K562 (cell line): ENCODE data around the gene PLD1. TPM values are rescaled to one million over a fixed set of nuclear protein-coding genes. Genes with fewer than 3 reads are reported as not detected.

ENCODE experiments used
- ATAC-seq: fragments of 200-7000 bp; cut with Tn5 transposase; 3 replicates; pipeline ENCODE4 v1.9.1; 2020; ENCODE audit warnings: moderate library complexity
- BruUV-seq: library from RNA; stranded (reverse); fragments of 400-500 nt; replicated peaks from 2 replicates; lab custom pipeline; 2021; lab: Mats Ljungman, UMichigan
- CTCF ChIA-PET: fragments of 300-600 bp; formaldehyde crosslinking; extraction: SDS; loops from one replicate; lab custom pipeline; 2021; ENCODE audit warnings: low intra/inter-chr PET ratio; lab: Yijun Ruan, JAX
- POLR2A ChIA-PET: fragments of 300-600, 350-650 bp; sonication (Branson Sonifier 250); formaldehyde crosslinking; extraction: SDS; loops from one replicate; lab custom pipeline; 2021; ENCODE audit warnings: antibody characterized with exemption, inconsistent platforms; lab: Yijun Ruan, JAX
- DNase-seq, 4 experiments: peaks; one replicate each; pipeline versions ENCODE4 v3.0.0 to v3.0.0-alpha.2; 2011 to 2018; ENCODE audit warnings: low spot score in 3 of 4, mixed read lengths in 3 of 4; ENCODE audit errors: extremely low read depth in 1 of 4
- FAIRE-seq: peaks from 2 replicates; lab custom pipeline; 2011; peaks lifted over from hg19 to GRCh38; lab: Jason Lieb, UNC
- H2AFZ ChIP-seq: 2 replicates; pipeline ENCODE4 v1.6.0; 2011; ENCODE audit warnings: low read depth, low read length, control low read depth, inconsistent platforms
- H3K27ac ChIP-seq: fragments of 200-600 bp; 3 replicates; pipeline ENCODE4 v1.8.0; 2011; ENCODE audit warnings: low read depth, mild to moderate bottlenecking, control low read depth, inconsistent platforms, low read length, moderate library complexity, mixed read lengths; ENCODE audit errors: extremely low read depth
- H3K27me3 ChIP-seq, 2 experiments: fragments of 300-600 bp in 1 of 2; 2 replicates in 1 of 2; 3 replicates in 1 of 2; pipeline versions ENCODE4 v1.6.0 to v1.8.0; 2011; ENCODE audit warnings: inconsistent platforms in 2 of 2, low read length in 2 of 2, mild to moderate bottlenecking in 1 of 2, mixed read lengths in 1 of 2, moderate library complexity in 1 of 2; ENCODE audit not compliant: control insufficient read depth in 2 of 2, insufficient read depth in 2 of 2
- H3K36me3 ChIP-seq: fragments of 300-600 bp; 3 replicates; pipeline ENCODE4 v1.8.0; 2011; ENCODE audit warnings: mild to moderate bottlenecking, low read length, inconsistent platforms; ENCODE audit not compliant: control insufficient read depth, insufficient read depth
- H3K4me1 ChIP-seq, 2 experiments: fragments of 200-600 bp in 1 of 2; replicated peaks in 1 of 2; 2 replicates in 1 of 2; 3 replicates in 1 of 2; pipeline versions ENCODE4 v1.5.1 to v1.8.0; 2011; ENCODE audit warnings: inconsistent platforms in 2 of 2, low read length in 2 of 2, mild to moderate bottlenecking in 1 of 2, mixed read lengths in 1 of 2, moderate library complexity in 1 of 2; ENCODE audit not compliant: control insufficient read depth in 2 of 2, insufficient read depth in 2 of 2
- H3K4me2 ChIP-seq: 2 replicates; pipeline ENCODE4 v1.6.1; 2011; ENCODE audit warnings: low read length, control low read depth, inconsistent platforms, mixed read lengths; ENCODE audit not compliant: insufficient read depth
- H3K4me3 ChIP-seq: fragments of 200-600 bp; sonication (generic), shearing (Covaris generic); 2 replicates; pipeline ENCODE4 v1.5.1; 2016; ENCODE audit warnings: control low read depth, inconsistent platforms
- H3K79me2 ChIP-seq: fragments of 200-600 bp; 3 replicates; pipeline ENCODE4 v1.8.0; 2011; ENCODE audit warnings: low read length, inconsistent platforms; ENCODE audit not compliant: control insufficient read depth, insufficient read depth
- H3K9ac ChIP-seq, 2 experiments: 2 replicates each; pipeline versions ENCODE4 v1.6.0 to v1.6.1; 2011; ENCODE audit warnings: low read depth in 2 of 2, low read length in 2 of 2, control low read depth in 1 of 2, inconsistent platforms in 1 of 2, mild to moderate bottlenecking in 1 of 2, mixed read lengths in 1 of 2; ENCODE audit not compliant: insufficient read depth in 1 of 2
- H3K9me1 ChIP-seq: one replicate; pipeline ENCODE4 v1.6.0; 2011; ENCODE audit warnings: inconsistent platforms, mild to moderate bottlenecking, low read length, moderate library complexity; ENCODE audit not compliant: control insufficient read depth, insufficient read depth
- H3K9me3 ChIP-seq: replicated peaks from 2 replicates; pipeline ENCODE4 v1.5.1; 2011; ENCODE audit warnings: low read depth, low read length, inconsistent platforms; ENCODE audit not compliant: control insufficient read depth, insufficient read depth
- H4K20me1 ChIP-seq: replicated peaks from 2 replicates; pipeline ENCODE4 v1.6.1; 2011; ENCODE audit warnings: low read length, inconsistent platforms, mixed read lengths; ENCODE audit not compliant: control insufficient read depth, insufficient read depth
- ARID1B ChIP-seq: fragments of 450-650 bp; IDR thresholded peaks from 2 replicates; pipeline ENCODE4 v1.6.1; 2016; ENCODE audit warnings: antibody characterized with exemption, mild to moderate bottlenecking, inconsistent platforms
- ETV1 ChIP-seq: fragments of 450-650 bp; conservative IDR thresholded peaks from 2 replicates; pipeline ENCODE4 v1.6.1; 2016; ENCODE audit warnings: missing genetic modification characterization, control low read depth, low read depth, missing compliant biosample characterization
- HDAC3 ChIP-seq: fragments of 450-650 bp; IDR thresholded peaks from 2 replicates; pipeline ENCODE4 v1.6.1; 2018; ENCODE audit warnings: borderline replicate concordance, mild to moderate bottlenecking, moderate library complexity; ENCODE audit not compliant: partially characterized antibody
- HMGN3 ChIP-seq: IDR thresholded peaks from 2 replicates; pipeline ENCODE4 v1.6.1; 2011; ENCODE audit warnings: borderline replicate concordance, low read depth, mild to moderate bottlenecking, mixed read lengths, low read length; ENCODE audit not compliant: insufficient read length; ENCODE audit errors: extremely low read depth
- PML ChIP-seq: IDR thresholded peaks from 2 replicates; pipeline ENCODE4 v1.6.1; 2012; ENCODE audit warnings: low read length, inconsistent platforms
- RAD21 ChIP-seq, 2 experiments: fragments of 250-450 bp in 1 of 2; fragments of 450-650 bp in 1 of 2; sonication (Bioruptor Pico) in 1 of 2; formaldehyde crosslinking in 1 of 2; IDR thresholded peaks in 1 of 2; conservative IDR thresholded peaks in 1 of 2; 2 replicates each; pipeline versions ENCODE4 v1.4.0 to v1.8.0; 2020 to 2022; ENCODE audit warnings: mild to moderate bottlenecking in 2 of 2, moderate library complexity in 1 of 2
- RAD51 ChIP-seq: fragments of 450-650 bp; IDR thresholded peaks from 2 replicates; pipeline ENCODE4 v1.7.1; 2016; ENCODE audit warnings: low read depth, mild to moderate bottlenecking, borderline replicate concordance
- SMAD4 ChIP-seq: fragments of 250-450 bp; sonication (Bioruptor Pico); conservative IDR thresholded peaks from 2 replicates; pipeline ENCODE4 v1.8.0; 2021; ENCODE audit warnings: inconsistent platforms, mild to moderate bottlenecking, moderate library complexity
- SUPT5H ChIP-seq: fragments of 450-650 bp; IDR thresholded peaks from 2 replicates; pipeline ENCODE4 v1.6.1; 2016
- ZBTB17 ChIP-seq: fragments of 450-650 bp; formaldehyde crosslinking; IDR thresholded peaks from 2 replicates; pipeline ENCODE4 v1.4.0; 2020; ENCODE audit warnings: mild to moderate bottlenecking
- ZNF146 ChIP-seq: IDR thresholded peaks from one replicate; pipeline ENCODE4 v1.6.1; 2018; ENCODE audit warnings: missing compliant biosample characterization; ENCODE audit not compliant: unreplicated experiment
- WGBS: fragments of 100-300 bp; shearing (Covaris generic); methylation state at CpG from one replicate; pipeline ENCODE4 v1.1.6; 2016; ENCODE audit warnings: low coverage, mixed read lengths; ENCODE audit not compliant: insufficient coverage; ENCODE audit errors: missing lambda C conversion rate; 5-methylcytosine and 5-hydroxymethylcytosine counted together
- in situ Hi-C: fragments of 300-500 bp; cut with MboI; formaldehyde crosslinking; loops from 4 replicates; pipeline ENCODE4 v1.15.0; 2018; ENCODE audit warnings: inconsistent platforms, mixed read lengths
- intact Hi-C: fragments of 100-400 bp; cut with micrococcal nuclease; formaldehyde crosslinking; loops from 2 replicates; pipeline ENCODE4 v1.14.2; 2022
- polyA plus RNA-seq, 8 experiments: library from polyadenylated mRNA; depleted of rRNA in 4 of 8; stranded (reverse) in 5 of 8; unstranded in 3 of 8; fragments of >200 nt; fragmentation: Nextera tagmentation in 2 of 8; fragmentation: Illumina TruSeq in 1 of 8; extraction: Ambion mirVana in 2 of 8; extraction: Trizol in 1 of 8; gene quantifications; 2 replicates each; pipeline versions ENCODE4 v1.2.1 to v1.2.3, GENCODE V29; 2011 to 2014; ENCODE audit warnings: inconsistent platforms in 1 of 8, missing spikeins in 1 of 8
- total RNA-seq, 7 experiments: library from RNA; depleted of rRNA in 6 of 7; stranded (reverse); fragments of >200 nt in 6 of 7; fragmentation: Illumina TruSeq in 2 of 7; extraction: Trizol in 2 of 7; gene quantifications; 2 replicates each; pipeline versions ENCODE4 v1.2.1 to v1.2.3, GENCODE V29; 2011 to 2021; ENCODE audit warnings: low replicate concordance in 1 of 7
- TF ChIP-seq, protein P1 (sequence below): fragments of 250-450 bp; sonication (Bioruptor Pico); IDR thresholded peaks from 2 replicates; pipeline ENCODE4 v1.8.0; 2022; ENCODE audit warnings: inconsistent platforms
- TF ChIP-seq, protein P2 (sequence below): fragments of 250-450 bp; sonication (Bioruptor Pico); IDR thresholded peaks from 2 replicates; pipeline ENCODE4 v1.8.0; 2021; ENCODE audit warnings: moderate library complexity, mild to moderate bottlenecking, inconsistent platforms
- TF ChIP-seq, protein P3 (sequence below): fragments of 250-450 bp; sonication (Bioruptor Pico); IDR thresholded peaks from 2 replicates; pipeline ENCODE4 v1.8.0; 2021; ENCODE audit warnings: mild to moderate bottlenecking, moderate library complexity
- TF ChIP-seq, protein P4 (sequence below): fragments of 450-650 bp; IDR thresholded peaks from 2 replicates; pipeline ENCODE4 v1.6.1; 2016

PLD1 gene
- total and polyA plus RNA-seq, 9 of the 15 experiments (the other 6 are each of a cell fraction or from before 2014, with no cell fraction given) = 8.4 to 26.1 (median 18.6) TPM

DNA sequence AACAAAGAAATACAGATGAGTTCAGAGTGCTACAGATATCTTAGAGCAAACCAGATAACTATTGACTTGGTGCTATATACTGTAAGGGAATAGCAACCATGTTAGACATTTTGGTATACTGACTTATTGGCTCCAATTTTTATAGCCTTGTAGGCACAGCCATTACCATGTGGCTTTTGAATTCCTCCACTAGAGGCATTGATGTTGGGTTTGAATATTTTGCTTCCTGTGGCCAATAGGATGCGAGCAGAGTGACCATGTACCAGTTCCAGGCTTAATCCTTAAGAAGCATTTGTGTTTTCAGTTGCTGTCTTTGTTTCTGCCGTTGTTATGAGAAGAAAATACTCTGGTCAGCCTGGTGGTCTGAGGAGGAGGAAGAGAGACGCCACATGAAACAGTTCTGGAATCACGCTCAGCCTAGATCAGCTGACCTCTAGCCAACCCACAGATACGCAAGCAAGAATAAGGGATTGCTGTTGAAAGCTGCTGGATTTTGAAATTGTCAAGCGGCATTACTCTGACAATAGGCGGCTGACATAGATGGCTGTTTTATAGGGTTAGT is 240.6 kb downstream of the PLD1 start:
- no peak overlapping the region for H3K27ac ChIP-seq
- intact Hi-C loops (loop anchor here (5.0 kb wide), 4 partner anchors 107 to 412 kb away; partner anchors contain the start of gene TNIK), in situ Hi-C loops (loop anchor here (5.0 to 10.0 kb wide), 3 partner anchors 377 to 607 kb away; no protein-coding TSS in a partner anchor)
- WGBS = 66% methylated on average over 7 of the region's 7 CpGs
- no peak overlapping the region for H3K9ac ChIP-seq
- peak overlapping the region; percentile 41 for H2AFZ ChIP-seq
- H3K4me1 ChIP-seq = no peaks in the 10 kb centered on the region
- DNase-seq (peak; percentile 23 to 39 (median 30)), FAIRE-seq (no peak), ATAC-seq (peak; percentile 88)
- ChIA-PET POLR2A (interaction anchor here (1.0 kb wide), 1 partner anchor 390 kb away, joined by 3 read pairs; no protein-coding TSS in a partner anchor), CTCF (no interaction called here)
- no TSS peak for BruUV-seq
- H3K36me3 ChIP-seq = no peaks in the 10 kb centered on the region
- no peaks in the 10 kb centered on the region for H3K9me3 ChIP-seq
- no peaks in the 10 kb centered on the region for H4K20me1 ChIP-seq
- H3K9me1 ChIP-seq = no peaks in the 10 kb centered on the region
- H3K4me2 ChIP-seq = no peak overlapping the region
- H3K79me2 ChIP-seq = no peaks in the 10 kb centered on the region
- H3K4me3 ChIP-seq = no peak overlapping the region
- H3K27me3 ChIP-seq = no peaks in the 10 kb centered on the region
- TF ChIP-seq, protein P1, sequence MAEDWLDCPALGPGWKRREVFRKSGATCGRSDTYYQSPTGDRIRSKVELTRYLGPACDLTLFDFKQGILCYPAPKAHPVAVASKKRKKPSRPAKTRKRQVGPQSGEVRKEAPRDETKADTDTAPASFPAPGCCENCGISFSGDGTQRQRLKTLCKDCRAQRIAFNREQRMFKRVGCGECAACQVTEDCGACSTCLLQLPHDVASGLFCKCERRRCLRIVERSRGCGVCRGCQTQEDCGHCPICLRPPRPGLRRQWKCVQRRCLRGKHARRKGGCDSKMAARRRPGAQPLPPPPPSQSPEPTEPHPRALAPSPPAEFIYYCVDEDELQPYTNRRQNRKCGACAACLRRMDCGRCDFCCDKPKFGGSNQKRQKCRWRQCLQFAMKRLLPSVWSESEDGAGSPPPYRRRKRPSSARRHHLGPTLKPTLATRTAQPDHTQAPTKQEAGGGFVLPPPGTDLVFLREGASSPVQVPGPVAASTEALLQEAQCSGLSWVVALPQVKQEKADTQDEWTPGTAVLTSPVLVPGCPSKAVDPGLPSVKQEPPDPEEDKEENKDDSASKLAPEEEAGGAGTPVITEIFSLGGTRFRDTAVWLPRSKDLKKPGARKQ = no peak
- TF ChIP-seq, protein P2, sequence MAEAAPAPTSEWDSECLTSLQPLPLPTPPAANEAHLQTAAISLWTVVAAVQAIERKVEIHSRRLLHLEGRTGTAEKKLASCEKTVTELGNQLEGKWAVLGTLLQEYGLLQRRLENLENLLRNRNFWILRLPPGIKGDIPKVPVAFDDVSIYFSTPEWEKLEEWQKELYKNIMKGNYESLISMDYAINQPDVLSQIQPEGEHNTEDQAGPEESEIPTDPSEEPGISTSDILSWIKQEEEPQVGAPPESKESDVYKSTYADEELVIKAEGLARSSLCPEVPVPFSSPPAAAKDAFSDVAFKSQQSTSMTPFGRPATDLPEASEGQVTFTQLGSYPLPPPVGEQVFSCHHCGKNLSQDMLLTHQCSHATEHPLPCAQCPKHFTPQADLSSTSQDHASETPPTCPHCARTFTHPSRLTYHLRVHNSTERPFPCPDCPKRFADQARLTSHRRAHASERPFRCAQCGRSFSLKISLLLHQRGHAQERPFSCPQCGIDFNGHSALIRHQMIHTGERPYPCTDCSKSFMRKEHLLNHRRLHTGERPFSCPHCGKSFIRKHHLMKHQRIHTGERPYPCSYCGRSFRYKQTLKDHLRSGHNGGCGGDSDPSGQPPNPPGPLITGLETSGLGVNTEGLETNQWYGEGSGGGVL (CRISPR knock-in tag) = no peak
- TF ChIP-seq ZBTB17 (CRISPR knock-in tag) (no peak), PML (no peak), RAD21 (CRISPR knock-in tag; conservative IDR thresholded peaks at IDR 0.05 in 1 of 2, IDR thresholded peaks at IDR 0.05 in 1 of 2) (peak in 1 of 2 experiments; percentile 32; a peak in 1 of 4 replicates), SMAD4 (CRISPR knock-in tag) (no peak), ZNF146 (no peak), SUPT5H (no peak), ETV1 (no peak), ARID1B (no peak), RAD51 (0 out of 2 replicates have a peak, but pooled peaks have one; percentile 21), HMGN3 (no peak), HDAC3 (no peak)
- TF ChIP-seq, protein P3, sequence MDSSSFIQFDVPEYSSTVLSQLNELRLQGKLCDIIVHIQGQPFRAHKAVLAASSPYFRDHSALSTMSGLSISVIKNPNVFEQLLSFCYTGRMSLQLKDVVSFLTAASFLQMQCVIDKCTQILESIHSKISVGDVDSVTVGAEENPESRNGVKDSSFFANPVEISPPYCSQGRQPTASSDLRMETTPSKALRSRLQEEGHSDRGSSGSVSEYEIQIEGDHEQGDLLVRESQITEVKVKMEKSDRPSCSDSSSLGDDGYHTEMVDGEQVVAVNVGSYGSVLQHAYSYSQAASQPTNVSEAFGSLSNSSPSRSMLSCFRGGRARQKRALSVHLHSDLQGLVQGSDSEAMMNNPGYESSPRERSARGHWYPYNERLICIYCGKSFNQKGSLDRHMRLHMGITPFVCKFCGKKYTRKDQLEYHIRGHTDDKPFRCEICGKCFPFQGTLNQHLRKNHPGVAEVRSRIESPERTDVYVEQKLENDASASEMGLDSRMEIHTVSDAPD (CRISPR knock-in tag) = no peak
- TF ChIP-seq, protein P4, sequence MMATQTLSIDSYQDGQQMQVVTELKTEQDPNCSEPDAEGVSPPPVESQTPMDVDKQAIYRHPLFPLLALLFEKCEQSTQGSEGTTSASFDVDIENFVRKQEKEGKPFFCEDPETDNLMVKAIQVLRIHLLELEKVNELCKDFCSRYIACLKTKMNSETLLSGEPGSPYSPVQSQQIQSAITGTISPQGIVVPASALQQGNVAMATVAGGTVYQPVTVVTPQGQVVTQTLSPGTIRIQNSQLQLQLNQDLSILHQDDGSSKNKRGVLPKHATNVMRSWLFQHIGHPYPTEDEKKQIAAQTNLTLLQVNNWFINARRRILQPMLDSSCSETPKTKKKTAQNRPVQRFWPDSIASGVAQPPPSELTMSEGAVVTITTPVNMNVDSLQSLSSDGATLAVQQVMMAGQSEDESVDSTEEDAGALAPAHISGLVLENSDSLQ = no peak
